Panc1 (cell line): Measurements from ENCODE around the gene AOC1.

Experiments
- POLR2AphosphoS5 ChIP-seq: IDR thresholded peaks from 2 replicates; pipeline ENCODE4 v1.6.1; 2012; ENCODE audit warnings: mild to moderate bottlenecking, low read depth, low read length, moderate library complexity
- REST ChIP-seq, 2 experiments: IDR thresholded peaks; 2 replicates each; pipeline ENCODE4 v1.6.1; 2011 to 2012; ENCODE audit warnings: low read depth in 2 of 2, control low read depth in 1 of 2, low read length in 1 of 2, mild to moderate bottlenecking in 1 of 2, moderate library complexity in 1 of 2; ENCODE audit not compliant: insufficient read depth in 1 of 2
- SIN3A ChIP-seq: IDR thresholded peaks from 2 replicates; pipeline ENCODE4 v1.6.1; 2012; ENCODE audit warnings: low read depth, mild to moderate bottlenecking, low read length, moderate library complexity, borderline replicate concordance; ENCODE audit not compliant: insufficient read depth
- TCF7L2 ChIP-seq: IDR thresholded peaks from 2 replicates; pipeline ENCODE4 v1.6.1; 2011; ENCODE audit warnings: mild to moderate bottlenecking, low read depth, low read length, inconsistent platforms
- TF ChIP-seq, protein P1 (sequence below): fragments of 450-650 bp; IDR thresholded peaks from 2 replicates; pipeline ENCODE4 v1.5.1; 2017; ENCODE audit warnings: mild to moderate bottlenecking

GRCh38 chr7:150835702-150836280, 16.5 kb upstream of the AOC1 start:
- TF ChIP-seq POLR2AphosphoS5: no peak
- no peak for TF ChIP-seq TCF7L2
- TF ChIP-seq, protein P1, sequence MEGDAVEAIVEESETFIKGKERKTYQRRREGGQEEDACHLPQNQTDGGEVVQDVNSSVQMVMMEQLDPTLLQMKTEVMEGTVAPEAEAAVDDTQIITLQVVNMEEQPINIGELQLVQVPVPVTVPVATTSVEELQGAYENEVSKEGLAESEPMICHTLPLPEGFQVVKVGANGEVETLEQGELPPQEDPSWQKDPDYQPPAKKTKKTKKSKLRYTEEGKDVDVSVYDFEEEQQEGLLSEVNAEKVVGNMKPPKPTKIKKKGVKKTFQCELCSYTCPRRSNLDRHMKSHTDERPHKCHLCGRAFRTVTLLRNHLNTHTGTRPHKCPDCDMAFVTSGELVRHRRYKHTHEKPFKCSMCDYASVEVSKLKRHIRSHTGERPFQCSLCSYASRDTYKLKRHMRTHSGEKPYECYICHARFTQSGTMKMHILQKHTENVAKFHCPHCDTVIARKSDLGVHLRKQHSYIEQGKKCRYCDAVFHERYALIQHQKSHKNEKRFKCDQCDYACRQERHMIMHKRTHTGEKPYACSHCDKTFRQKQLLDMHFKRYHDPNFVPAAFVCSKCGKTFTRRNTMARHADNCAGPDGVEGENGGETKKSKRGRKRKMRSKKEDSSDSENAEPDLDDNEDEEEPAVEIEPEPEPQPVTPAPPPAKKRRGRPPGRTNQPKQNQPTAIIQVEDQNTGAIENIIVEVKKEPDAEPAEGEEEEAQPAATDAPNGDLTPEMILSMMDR: no peak
- TF ChIP-seq REST (IDR thresholded peaks at IDR 0.05; ENCODE audit: insufficient read depth in 1 of 2, low read depth in 2 of 2, low read length in 1 of 2): no peak
- TF ChIP-seq SIN3A: no peak
